Measurements from ENCODE around the gene USP7. TPM values are rescaled to one million over a fixed set of nuclear protein-coding genes. Genes with fewer than 3 reads are reported as not detected.

The USP7 gene
- total and polyA plus RNA-seq, 7 donors = 41.6 to 135 (median 108) TPM

DNA sequence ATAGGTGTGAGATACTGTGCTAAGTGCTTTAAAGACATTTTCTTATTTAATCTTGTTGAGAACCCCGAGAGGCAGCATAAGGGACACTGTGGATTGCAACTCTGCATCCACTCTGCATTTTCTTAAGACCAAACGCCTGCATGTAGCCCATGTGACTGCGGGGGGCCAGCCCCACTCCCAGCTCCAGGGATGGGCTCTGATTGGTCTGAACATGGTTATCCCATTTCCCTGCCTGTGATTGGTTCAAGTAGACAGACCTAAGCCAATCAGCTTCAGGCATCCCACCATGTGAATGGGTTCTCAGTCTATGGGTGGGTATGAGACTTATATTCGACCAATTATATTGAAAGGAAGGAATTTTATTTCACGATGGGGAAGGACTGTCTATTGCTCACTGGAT is 33.2 kb upstream of the USP7 start:
- no peaks in the 10 kb centered on the region for H3K27me3 ChIP-seq (ENCODE audit: insufficient read depth in 3 of 3, low read length in 2 of 3)
- no peaks in the 10 kb centered on the region for H3K36me3 ChIP-seq (ENCODE audit: insufficient read depth in 1 of 2, low read depth in 1 of 2)
- no peak overlapping the region for H3K4me3 ChIP-seq
- 73 to 75% (median 74%) methylated on average over 5 of the region's 5 CpGs for WGBS, 3 donors
- TF ChIP-seq, protein P1, sequence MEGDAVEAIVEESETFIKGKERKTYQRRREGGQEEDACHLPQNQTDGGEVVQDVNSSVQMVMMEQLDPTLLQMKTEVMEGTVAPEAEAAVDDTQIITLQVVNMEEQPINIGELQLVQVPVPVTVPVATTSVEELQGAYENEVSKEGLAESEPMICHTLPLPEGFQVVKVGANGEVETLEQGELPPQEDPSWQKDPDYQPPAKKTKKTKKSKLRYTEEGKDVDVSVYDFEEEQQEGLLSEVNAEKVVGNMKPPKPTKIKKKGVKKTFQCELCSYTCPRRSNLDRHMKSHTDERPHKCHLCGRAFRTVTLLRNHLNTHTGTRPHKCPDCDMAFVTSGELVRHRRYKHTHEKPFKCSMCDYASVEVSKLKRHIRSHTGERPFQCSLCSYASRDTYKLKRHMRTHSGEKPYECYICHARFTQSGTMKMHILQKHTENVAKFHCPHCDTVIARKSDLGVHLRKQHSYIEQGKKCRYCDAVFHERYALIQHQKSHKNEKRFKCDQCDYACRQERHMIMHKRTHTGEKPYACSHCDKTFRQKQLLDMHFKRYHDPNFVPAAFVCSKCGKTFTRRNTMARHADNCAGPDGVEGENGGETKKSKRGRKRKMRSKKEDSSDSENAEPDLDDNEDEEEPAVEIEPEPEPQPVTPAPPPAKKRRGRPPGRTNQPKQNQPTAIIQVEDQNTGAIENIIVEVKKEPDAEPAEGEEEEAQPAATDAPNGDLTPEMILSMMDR (IDR thresholded peaks at IDR 0.05) = no peak
- ATAC-seq (no peak), DNase-seq (no peak)
- H3K4me1 ChIP-seq = no peaks in the 10 kb centered on the region
- intact Hi-C loops (cut with DNase I) = no loop called here
- no peak overlapping the region for H3K27ac ChIP-seq
- H3K9me3 ChIP-seq = no peaks in the 10 kb centered on the region

DNA sequence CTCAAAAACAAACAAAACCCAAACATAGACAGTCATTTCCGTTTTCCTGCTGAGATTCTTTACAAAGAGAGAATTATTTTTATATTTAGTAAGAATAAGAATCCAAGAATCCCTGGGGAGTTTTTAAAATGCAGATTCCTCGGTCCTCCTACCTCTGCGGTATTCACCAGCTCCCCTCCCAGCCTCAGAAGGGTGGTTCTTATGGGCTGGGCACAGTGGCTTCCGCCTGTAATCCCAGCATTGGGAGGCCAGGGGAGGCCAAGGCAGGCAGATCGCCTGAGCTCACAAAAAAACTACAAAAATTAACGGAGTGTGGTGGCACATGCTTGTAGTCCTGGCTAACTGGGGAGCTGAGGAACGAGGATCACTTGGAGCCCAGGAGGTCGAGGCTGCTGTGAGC is 26.7 kb upstream of the USP7 start:
- Histone ChIP-seq H3K27ac (no peak overlapping the region), H3K36me3 (ENCODE audit: insufficient read depth in 1 of 2, low read depth in 1 of 2) (no peaks in the 10 kb centered on the region), H3K4me1 (no peaks in the 10 kb centered on the region), H3K9me3 (no peaks in the 10 kb centered on the region), H3K27me3 (ENCODE audit: insufficient read depth in 3 of 3, low read length in 2 of 3) (no peaks in the 10 kb centered on the region), H3K4me3 (no peak overlapping the region)
- WGBS, 3 donors = 48 to 56% (median 52%) methylated on average over 8 of the region's 8 CpGs
- intact Hi-C loops (cut with DNase I) = no loop called here
- ATAC-seq = no peak
- no peak for DNase-seq
- TF ChIP-seq, protein P1 (IDR thresholded peaks at IDR 0.05) = no peak

DNA sequence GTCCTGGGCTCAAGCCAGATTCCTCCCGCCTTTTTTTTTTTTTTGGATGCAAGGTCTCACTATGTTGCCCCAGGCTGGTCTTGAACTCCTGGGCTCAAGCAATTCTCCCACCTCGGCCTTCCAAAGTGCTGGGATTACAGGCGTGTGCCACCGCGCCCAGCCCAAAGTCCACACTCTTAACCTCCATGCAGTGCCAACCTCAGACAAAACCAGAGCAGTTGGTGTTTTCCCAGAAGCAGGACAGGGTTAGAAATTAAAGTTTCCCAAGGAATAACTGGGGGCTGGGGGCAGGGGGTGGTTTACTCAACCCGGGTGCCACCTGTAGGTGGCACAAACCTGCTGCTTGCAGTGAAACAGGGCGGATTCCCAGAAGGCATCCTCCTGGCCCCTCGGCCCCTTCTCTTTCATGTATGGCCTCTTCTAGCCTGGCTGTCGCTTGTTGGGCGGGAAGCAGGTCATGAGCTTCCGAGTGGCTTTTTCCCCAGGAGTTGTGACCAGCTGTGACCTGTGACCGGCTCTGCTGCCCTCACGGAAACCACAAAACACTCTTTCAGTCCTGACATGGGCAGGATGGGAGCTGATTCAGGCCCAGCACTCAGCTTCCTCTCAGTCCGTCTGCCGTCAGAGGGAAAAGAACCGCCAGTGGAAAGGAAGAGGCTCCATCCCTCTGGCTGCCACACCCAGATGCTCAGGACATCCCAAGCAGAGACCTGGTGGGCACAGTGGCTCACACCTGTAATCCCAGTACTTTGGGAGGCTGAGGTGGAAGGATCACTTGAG is 25.6 kb upstream of the USP7 start:
- H3K36me3 ChIP-seq (ENCODE audit: insufficient read depth in 1 of 2, low read depth in 1 of 2) = no peaks in the 10 kb centered on the region
- H3K4me3 ChIP-seq = no peak overlapping the region
- intact Hi-C loops (cut with DNase I) = no loop called here
- no peaks in the 10 kb centered on the region for H3K27me3 ChIP-seq (ENCODE audit: insufficient read depth in 3 of 3, low read length in 2 of 3)
- TF ChIP-seq, protein P1 (IDR thresholded peaks at IDR 0.05) = no peak
- ATAC-seq (no peak), DNase-seq (no peak)
- H3K4me1 ChIP-seq = no peaks in the 10 kb centered on the region
- no peaks in the 10 kb centered on the region for H3K9me3 ChIP-seq
- 61 to 68% (median 62%) methylated on average over 16 of the region's 16 CpGs for WGBS, 3 donors
- H3K27ac ChIP-seq = no peak overlapping the region

GRCh38 chr16:8986818-8987191 is 23.1 kb upstream of the USP7 start:
- no peak overlapping the region for H3K27ac ChIP-seq
- no peak for ATAC-seq
- H3K36me3 ChIP-seq (ENCODE audit: insufficient read depth in 1 of 2, low read depth in 1 of 2) = no peaks in the 10 kb centered on the region
- WGBS, 3 donors = 78 to 82% (median 81%) methylated on average over 5 of the region's 5 CpGs
- no peaks in the 10 kb centered on the region for H3K4me1 ChIP-seq
- no peaks in the 10 kb centered on the region for H3K9me3 ChIP-seq
- DNase-seq = no peak
- H3K4me3 ChIP-seq = no peak overlapping the region
- no peaks in the 10 kb centered on the region for H3K27me3 ChIP-seq (ENCODE audit: insufficient read depth in 3 of 3, low read length in 2 of 3)
- intact Hi-C loops (cut with DNase I) = no loop called here
- TF ChIP-seq, protein P1 (IDR thresholded peaks at IDR 0.05) = no peak

GRCh38 chr16:8986111-8986510 is 22.4 kb upstream of the USP7 start:
- Histone ChIP-seq H3K4me3 (no peak overlapping the region), H3K27me3 (ENCODE audit: insufficient read depth in 3 of 3, low read length in 2 of 3) (no peaks in the 10 kb centered on the region), H3K27ac (no peak overlapping the region), H3K9me3 (no peaks in the 10 kb centered on the region), H3K4me1 (no peaks in the 10 kb centered on the region), H3K36me3 (ENCODE audit: insufficient read depth in 1 of 2, low read depth in 1 of 2) (no peaks in the 10 kb centered on the region)
- intact Hi-C loops (cut with DNase I) = no loop called here
- WGBS, 3 donors = 75 to 78% (median 78%) methylated on average over 6 of the region's 6 CpGs
- ATAC-seq = no peak
- DNase-seq = no peak
- TF ChIP-seq, protein P1 (IDR thresholded peaks at IDR 0.05) = no peak

Data from psoas muscle (tissue), 8 donors.